Activated naive CD8-positive, alpha-beta T cell treated with anti-CD3 and anti-CD28 coated beads for 36 hours (primary cell): Measurements from ENCODE around the gene IRAK3. TPM values are rescaled to one million over a fixed set of nuclear protein-coding genes. Genes with fewer than 3 reads are reported as not detected.
A peak's percentile ranks its signal among the peaks of the same experiment; 100 is the strongest.

Experiments
- DNase-seq: peaks from one replicate; pipeline ENCODE4 v3.0.0; 2021
- H3K27ac Mint-ChIP-seq: one replicate; pipeline ENCODE4 v1.8.0; 2022; ENCODE audit warnings: mild to moderate bottlenecking, moderate library complexity, mixed read lengths
- H3K27me3 Mint-ChIP-seq: one replicate; pipeline ENCODE4 v1.8.0; 2022; ENCODE audit warnings: mild to moderate bottlenecking, mixed read lengths
- H3K36me3 Mint-ChIP-seq: one replicate; pipeline ENCODE4 v1.8.0; 2021; ENCODE audit warnings: mild to moderate bottlenecking, mixed read lengths
- H3K4me1 Mint-ChIP-seq: one replicate; pipeline ENCODE4 v1.8.0; 2021; ENCODE audit warnings: mixed read lengths
- H3K4me3 Mint-ChIP-seq: one replicate; pipeline ENCODE4 v1.8.0; 2022; ENCODE audit warnings: mild to moderate bottlenecking, moderate library complexity, mixed read lengths
- H3K9me3 Mint-ChIP-seq: one replicate; pipeline ENCODE4 v1.8.0; 2022; ENCODE audit warnings: mixed read lengths
- total RNA-seq, 2 experiments: library from RNA; stranded (reverse); gene quantifications; one replicate each; pipeline ENCODE4 v1.2.3, GENCODE V29; 2021

Gene IRAK3, protein sequence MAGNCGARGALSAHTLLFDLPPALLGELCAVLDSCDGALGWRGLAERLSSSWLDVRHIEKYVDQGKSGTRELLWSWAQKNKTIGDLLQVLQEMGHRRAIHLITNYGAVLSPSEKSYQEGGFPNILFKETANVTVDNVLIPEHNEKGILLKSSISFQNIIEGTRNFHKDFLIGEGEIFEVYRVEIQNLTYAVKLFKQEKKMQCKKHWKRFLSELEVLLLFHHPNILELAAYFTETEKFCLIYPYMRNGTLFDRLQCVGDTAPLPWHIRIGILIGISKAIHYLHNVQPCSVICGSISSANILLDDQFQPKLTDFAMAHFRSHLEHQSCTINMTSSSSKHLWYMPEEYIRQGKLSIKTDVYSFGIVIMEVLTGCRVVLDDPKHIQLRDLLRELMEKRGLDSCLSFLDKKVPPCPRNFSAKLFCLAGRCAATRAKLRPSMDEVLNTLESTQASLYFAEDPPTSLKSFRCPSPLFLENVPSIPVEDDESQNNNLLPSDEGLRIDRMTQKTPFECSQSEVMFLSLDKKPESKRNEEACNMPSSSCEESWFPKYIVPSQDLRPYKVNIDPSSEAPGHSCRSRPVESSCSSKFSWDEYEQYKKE
- under 1 TPM; 0.30 to 0.33 TPM for total RNA-seq

DNA sequence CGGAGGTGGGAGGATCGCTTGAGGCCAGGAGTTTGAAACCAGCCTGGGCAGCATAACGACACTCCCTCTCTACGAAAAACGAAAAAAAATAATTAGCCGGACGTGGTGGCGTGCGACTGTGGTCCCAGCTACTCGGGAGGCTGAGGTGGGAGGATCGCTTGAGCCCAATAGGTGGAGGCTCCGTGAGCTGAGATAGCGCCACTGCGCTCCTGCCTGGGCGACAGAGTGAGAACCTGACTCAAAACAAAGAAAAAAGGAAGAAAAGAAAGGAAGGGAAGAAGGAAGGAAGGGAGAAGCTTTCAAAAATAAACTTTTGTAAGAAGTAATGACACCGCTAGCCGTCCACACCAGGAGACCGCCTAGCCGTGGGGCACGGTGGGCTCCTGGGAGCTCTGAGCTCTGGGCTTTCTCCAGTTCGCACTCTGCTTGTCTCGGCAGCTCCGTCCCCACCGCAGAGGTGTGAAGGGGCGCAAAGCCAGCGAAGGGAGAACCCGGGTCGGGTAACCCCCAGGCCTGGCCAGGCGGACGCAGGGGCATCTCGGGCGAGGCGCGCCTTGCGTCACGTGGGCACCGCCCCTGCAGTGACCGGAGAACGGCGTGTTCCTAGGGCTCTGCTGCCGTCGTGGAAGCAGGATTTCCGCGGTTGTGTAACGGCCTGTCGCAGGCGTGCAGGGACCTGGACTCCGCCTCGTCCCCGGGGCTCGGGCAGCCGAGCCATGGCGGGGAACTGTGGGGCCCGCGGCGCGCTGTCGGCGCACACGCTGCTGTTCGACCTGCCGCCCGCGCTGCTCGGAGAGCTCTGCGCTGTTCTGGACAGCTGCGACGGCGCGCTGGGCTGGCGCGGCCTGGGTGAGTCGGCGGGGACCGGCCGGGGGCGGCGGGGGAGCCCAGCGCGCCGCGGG is at the start of gene IRAK3:
Gene IRAK3 (plus strand): TSS at position 631 of the 902 bp plus-strand sequence. CDS start 86 bp downstream, at position 717.
- Mint-ChIP-seq H3K4me1 (peaks cover 2% of the 10 kb centered on the region), H3K36me3 (no peaks in the 10 kb centered on the region)

DNA sequence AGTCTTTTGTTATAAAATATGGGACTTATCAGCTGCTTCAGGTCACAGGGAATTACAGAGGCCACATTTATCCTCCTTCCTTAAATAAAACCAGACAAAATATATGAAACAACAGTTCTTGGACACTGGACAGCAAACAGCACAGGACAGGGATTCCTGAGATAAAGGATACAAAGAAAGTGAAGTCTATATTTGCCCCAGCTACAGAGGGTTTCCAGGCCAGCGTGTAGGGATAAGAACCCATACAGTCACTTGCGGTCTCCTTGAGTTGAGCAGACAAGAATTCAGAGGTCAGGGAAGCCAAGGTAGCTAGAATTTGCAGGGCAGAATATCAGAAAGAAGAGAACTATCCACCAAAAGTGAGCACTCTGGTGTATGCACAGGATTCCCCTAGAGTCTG is 49.7 kb upstream of the IRAK3 start:
- Mint-ChIP-seq H3K36me3 (peaks cover 53% of the 10 kb centered on the region), H3K4me3 (no peak overlapping the region), H3K4me1 (no peaks in the 10 kb centered on the region), H3K9me3 (peaks cover 11% of the 10 kb centered on the region), H3K27me3 (no peaks in the 10 kb centered on the region), H3K27ac (no peak overlapping the region)
- no peak for DNase-seq

More for the DNA sequence above, at the start of gene IRAK3:
- peak within 1 kb of the TSS; percentile 40 for H3K4me3 Mint-ChIP-seq
- H3K9me3 Mint-ChIP-seq: peaks cover 5% of the 10 kb centered on the region
- DNase-seq: peak; percentile 36
- H3K27me3 Mint-ChIP-seq: peaks cover 78% of the 10 kb centered on the region
- H3K27ac Mint-ChIP-seq: no peak within 1 kb of the TSS

DNA sequence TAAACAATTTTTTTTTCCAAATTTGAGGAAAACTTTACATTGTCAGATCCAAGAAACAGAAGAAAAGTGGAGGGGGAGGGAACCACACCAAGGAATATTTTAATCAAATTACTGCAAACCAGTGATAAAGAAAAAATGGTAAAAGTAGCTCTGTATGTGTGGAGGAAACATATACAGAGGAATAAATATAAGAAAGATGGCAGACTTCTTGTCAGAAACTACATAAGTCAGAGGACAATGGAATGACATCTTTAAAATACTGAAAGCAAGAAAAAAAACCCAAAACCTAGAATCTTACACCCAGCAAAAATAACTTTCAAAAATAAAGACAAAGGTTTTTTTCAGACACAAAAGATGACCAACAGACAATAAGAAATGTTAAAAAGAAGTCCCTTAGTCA is 48.3 kb upstream of the IRAK3 start:
- no peaks in the 10 kb centered on the region for H3K27me3 Mint-ChIP-seq
- no peak for DNase-seq
- H3K9me3 Mint-ChIP-seq: peaks cover 11% of the 10 kb centered on the region
- H3K36me3 Mint-ChIP-seq: peaks cover 59% of the 10 kb centered on the region
- H3K27ac Mint-ChIP-seq: no peak overlapping the region
- peaks cover 9% of the 10 kb centered on the region for H3K4me1 Mint-ChIP-seq
- H3K4me3 Mint-ChIP-seq: no peak overlapping the region

DNA sequence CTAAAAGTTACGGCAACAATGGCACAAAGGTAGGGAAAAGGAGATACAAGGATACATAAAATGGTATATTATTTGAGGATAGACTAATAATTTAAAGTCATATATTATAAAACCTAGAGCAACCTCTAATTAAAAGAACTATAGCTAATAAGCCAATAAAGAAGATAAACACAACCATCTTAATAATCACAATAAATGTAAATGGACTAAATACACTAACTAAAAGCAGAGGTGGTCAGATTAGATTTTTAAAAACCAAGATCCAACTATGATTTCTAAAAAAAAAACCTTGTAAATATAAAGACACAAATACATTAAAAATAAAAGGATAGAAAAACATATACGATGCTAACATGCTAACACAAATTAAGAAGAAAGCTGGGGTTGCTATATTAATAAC is 47.7 kb upstream of the IRAK3 start:
- no peak overlapping the region for H3K4me3 Mint-ChIP-seq
- peaks cover 11% of the 10 kb centered on the region for H3K4me1 Mint-ChIP-seq
- H3K36me3 Mint-ChIP-seq: peaks cover 56% of the 10 kb centered on the region

DNA sequence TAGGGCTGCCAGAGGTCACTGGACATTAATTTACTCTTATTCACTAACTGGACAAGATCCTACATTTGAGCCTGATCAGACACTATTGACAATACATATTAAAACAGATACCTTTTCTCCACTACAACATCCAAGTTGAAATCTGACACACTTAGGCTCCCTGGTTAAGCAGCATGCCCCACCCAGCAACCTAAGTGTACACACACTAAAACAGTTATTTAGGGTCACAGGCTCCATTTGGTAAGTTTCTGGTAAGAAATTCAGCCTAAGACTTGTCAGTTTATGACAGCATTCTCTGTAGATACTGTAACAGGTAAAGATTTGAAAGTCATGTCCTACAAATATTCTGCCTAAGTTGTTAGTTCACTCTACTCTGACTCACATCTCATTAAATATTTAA is 46.2 kb upstream of the IRAK3 start:
- Mint-ChIP-seq H3K4me1 (peaks cover 11% of the 10 kb centered on the region), H3K27ac (no peak overlapping the region), H3K4me3 (no peak overlapping the region), H3K9me3 (peaks cover 11% of the 10 kb centered on the region), H3K36me3 (peaks cover 53% of the 10 kb centered on the region), H3K27me3 (no peaks in the 10 kb centered on the region)
- DNase-seq: no peak

More for the DNA sequence above, 47.7 kb upstream of the IRAK3 start:
- Mint-ChIP-seq H3K27ac (no peak overlapping the region), H3K9me3 (peaks cover 11% of the 10 kb centered on the region), H3K27me3 (no peaks in the 10 kb centered on the region)
- no peak for DNase-seq

GRCh38 chr12:66143868-66144267 is 45.1 kb upstream of the IRAK3 start:
- Mint-ChIP-seq H3K36me3 (peaks cover 60% of the 10 kb centered on the region), H3K4me1 (peaks cover 11% of the 10 kb centered on the region), H3K27ac (no peak overlapping the region), H3K27me3 (no peaks in the 10 kb centered on the region), H3K9me3 (peaks cover 11% of the 10 kb centered on the region), H3K4me3 (no peak overlapping the region)
- DNase-seq: no peak

DNA sequence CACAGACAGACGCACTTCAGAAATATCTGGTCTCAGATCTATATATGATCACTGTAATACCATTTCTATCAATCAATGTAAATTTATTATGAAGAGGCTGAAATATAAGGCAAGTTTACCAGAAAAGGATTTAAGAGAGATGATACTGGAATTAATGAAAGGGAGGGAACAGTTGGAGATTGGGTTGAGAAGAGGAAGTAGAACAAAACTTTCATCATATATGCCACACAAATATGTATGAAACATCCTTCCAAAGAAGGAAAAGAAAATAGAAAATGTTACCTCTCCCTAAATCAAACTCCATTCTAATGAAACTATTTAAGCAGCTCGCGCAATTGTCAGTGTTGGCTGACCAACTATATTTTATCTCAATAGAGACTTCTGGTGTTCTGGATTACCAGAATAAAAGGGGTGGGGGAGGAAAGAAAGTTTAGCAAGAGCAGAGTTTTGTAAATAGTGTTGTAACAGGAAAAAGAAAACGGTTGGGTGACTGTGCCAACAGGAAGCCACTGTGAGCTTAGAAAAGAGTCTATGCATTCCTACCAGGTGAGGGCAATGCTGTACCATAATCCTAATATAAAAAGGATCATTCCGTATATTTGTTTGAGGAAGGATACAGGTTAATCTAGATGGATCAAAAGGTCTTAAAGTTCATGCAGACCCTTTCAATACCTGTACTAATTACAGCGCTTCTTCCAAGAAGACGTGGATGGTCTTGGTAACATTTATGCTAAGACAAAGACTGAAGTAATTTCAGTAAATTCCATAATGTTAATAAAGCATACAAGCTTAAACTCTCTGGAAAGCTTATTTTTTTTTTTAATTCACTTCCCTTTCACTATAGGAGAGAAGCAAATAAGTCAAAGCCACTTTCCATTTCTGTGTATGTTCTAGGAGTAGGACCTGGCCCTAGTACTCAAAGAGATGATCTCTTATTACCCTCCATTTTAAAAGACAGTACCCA is 43.9 kb upstream of the IRAK3 start:
- H3K9me3 Mint-ChIP-seq: peaks cover 9% of the 10 kb centered on the region
- H3K27me3 Mint-ChIP-seq: no peaks in the 10 kb centered on the region
- peaks cover 54% of the 10 kb centered on the region for H3K36me3 Mint-ChIP-seq
- no peak overlapping the region for H3K4me3 Mint-ChIP-seq
- peaks cover 11% of the 10 kb centered on the region for H3K4me1 Mint-ChIP-seq
- H3K27ac Mint-ChIP-seq: peak overlapping the region; percentile 74
- DNase-seq: no peak

DNA sequence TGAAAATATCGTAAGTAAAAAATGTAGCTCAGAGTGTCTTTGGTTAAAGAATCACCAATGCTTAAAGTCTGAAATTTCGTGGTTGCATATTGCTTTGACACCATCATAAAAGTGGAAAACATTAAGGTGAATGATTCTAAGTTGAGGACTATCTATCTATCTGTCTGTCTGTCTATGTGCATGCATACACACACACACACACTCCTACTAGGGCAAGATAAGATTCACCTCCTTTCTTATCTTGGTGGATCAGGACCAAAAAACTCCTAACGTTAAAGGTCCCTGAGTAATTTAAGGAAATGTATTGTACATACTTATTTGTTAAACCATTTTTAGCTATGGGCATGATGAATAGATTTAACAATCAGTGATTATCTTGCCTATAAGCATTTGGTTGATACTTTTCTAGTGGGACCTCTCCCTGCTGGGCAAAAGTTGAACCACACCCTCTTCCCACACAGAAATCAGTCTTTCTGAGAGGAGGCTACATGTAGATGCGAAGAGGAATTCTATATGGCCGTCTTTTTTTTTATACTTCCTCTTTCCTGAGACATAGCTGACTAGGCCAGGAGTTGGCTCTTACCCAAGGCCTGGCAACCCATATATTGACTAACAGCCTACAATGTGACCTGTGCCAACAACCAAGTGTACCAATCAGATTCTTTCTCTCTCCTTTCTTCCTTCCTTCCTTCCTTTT is 39.2 kb upstream of the IRAK3 start:
- peaks cover 22% of the 10 kb centered on the region for H3K36me3 Mint-ChIP-seq
- DNase-seq: no peak
- H3K4me1 Mint-ChIP-seq: peaks cover 22% of the 10 kb centered on the region
- H3K27me3 Mint-ChIP-seq: no peaks in the 10 kb centered on the region
- H3K4me3 Mint-ChIP-seq: no peak overlapping the region
- no peaks in the 10 kb centered on the region for H3K9me3 Mint-ChIP-seq
- H3K27ac Mint-ChIP-seq: no peak overlapping the region

- no peak overlapping the region for H3K27ac Mint-ChIP-seq
- H3K4me1 Mint-ChIP-seq: peaks cover 22% of the 10 kb centered on the region
- no peaks in the 10 kb centered on the region for H3K9me3 Mint-ChIP-seq
Observed at GRCh38 chr12:66152732-66153131, 36.3 kb upstream of the IRAK3 start.

DNA sequence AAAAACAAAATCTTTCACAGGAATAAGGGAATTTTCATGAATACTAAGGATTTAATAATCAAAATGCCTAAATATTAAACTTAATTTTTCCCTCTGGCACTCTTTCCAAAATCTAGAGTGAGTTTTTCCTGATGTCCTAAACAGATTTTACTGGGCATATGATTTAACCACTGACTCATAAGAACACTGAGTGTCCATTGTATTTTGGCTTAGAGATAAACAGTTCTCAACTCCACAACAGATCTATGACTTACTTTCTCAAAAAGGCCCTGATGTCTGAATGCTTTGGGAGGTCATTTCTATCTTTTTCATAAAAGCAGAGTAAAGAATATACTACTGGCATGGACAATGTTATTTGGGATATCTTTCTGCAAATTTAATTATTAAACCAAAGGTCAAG is 34.2 kb upstream of the IRAK3 start:
- H3K36me3 Mint-ChIP-seq: peaks cover 38% of the 10 kb centered on the region
- no peaks in the 10 kb centered on the region for H3K27me3 Mint-ChIP-seq
- H3K9me3 Mint-ChIP-seq: no peaks in the 10 kb centered on the region
- H3K4me3 Mint-ChIP-seq: no peak overlapping the region
- H3K27ac Mint-ChIP-seq: no peak overlapping the region
- DNase-seq: no peak
- peaks cover 26% of the 10 kb centered on the region for H3K4me1 Mint-ChIP-seq

More at GRCh38 chr12:66152732-66153131, 36.3 kb upstream of the IRAK3 start:
- DNase-seq: no peak
- no peaks in the 10 kb centered on the region for H3K27me3 Mint-ChIP-seq
- H3K36me3 Mint-ChIP-seq: peaks cover 33% of the 10 kb centered on the region
- H3K4me3 Mint-ChIP-seq: no peak overlapping the region

DNA sequence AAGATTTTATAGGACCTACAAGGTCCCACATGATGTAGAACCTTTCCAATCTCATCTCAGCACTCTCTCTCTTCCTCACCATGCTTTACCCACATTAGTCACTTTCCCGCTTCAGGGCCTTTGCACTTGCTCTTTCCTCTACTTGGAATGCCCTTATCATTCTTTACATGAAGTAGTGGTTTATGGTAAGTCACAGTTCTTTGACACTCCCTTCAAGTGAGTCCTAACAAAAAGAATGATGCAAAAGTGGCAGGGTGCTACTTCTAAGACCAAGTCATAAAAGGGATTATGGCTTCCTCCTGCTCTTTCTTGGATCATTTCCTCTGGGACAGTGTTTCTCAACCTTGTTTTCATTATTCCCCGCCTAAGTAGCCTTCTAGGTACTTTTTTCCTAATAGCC is 32.4 kb upstream of the IRAK3 start:
- Mint-ChIP-seq H3K9me3 (peaks cover 1% of the 10 kb centered on the region), H3K4me1 (peaks cover 26% of the 10 kb centered on the region), H3K27ac (peak overlapping the region; percentile 18), H3K27me3 (no peaks in the 10 kb centered on the region), H3K36me3 (peaks cover 43% of the 10 kb centered on the region), H3K4me3 (no peak overlapping the region)
- DNase-seq: no peak

DNA sequence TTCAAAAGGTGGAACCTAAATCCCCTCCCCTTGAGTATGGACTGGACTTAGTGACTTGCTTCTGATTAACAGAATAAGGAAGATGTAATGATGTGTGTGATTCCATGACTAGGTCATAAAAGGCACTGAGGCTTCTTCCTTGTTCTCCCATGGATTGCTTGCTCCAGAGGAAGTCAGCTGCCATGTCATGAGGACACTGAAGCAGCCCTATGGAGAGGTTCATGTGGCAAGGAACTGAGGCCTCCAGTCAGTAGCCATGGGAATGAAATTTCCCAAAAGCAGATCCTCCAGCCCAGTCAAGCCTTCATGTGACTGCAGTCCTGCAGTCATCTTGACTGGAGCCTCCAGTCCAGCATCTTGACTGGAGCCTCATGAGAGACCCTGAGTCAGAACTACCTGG is 29.9 kb upstream of the IRAK3 start:
- DNase-seq: no peak
- Mint-ChIP-seq H3K27ac (no peak overlapping the region), H3K27me3 (no peaks in the 10 kb centered on the region), H3K36me3 (peaks cover 64% of the 10 kb centered on the region), H3K9me3 (peaks cover 8% of the 10 kb centered on the region), H3K4me1 (peaks cover 31% of the 10 kb centered on the region), H3K4me3 (no peak overlapping the region)

DNA sequence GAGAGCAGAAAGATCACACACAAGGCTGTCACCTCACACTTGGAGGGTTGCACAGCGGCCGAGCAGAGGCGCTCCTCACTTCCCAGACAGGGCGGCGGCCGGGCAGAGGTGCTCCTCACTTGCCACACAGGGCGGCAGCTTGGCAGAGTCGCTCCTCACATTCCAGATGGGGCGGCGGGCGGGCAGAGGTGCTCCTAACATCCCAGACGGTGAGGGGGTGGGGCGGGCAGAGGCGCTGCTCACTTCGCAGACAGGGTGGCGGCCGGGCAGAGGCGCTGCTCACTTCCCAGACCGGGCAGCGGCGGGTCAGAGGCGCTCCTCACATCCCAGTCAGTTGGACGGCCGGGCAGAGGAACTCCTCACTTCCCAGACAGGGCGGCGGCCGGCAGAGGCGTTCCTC is 28.3 kb upstream of the IRAK3 start:
- Mint-ChIP-seq H3K4me1 (peaks cover 32% of the 10 kb centered on the region), H3K36me3 (peaks cover 77% of the 10 kb centered on the region)

DNA sequence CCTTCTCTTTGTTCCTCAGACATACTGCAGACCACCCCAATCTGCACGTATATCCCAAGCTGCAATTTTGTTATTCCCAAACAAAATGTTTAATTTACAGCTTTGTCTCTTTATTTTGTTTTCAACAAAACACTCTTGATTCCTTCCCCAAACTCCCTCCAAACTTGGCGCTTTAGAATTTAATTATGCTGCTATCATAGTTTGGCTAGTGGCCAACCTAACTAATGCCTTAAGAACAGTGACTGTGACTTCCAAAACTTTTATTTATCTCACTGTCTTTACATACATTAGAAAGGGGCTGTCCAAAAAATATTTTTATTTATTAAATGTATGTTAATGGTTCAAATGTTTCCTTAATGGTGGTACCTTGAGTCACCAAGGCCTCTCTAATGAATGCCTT is 26.3 kb upstream of the IRAK3 start:
- Mint-ChIP-seq H3K27ac (no peak overlapping the region), H3K27me3 (no peaks in the 10 kb centered on the region), H3K36me3 (peaks cover 87% of the 10 kb centered on the region), H3K9me3 (peaks cover 28% of the 10 kb centered on the region), H3K4me1 (peaks cover 34% of the 10 kb centered on the region), H3K4me3 (no peak overlapping the region)
- DNase-seq: no peak

More for the DNA sequence above, 28.3 kb upstream of the IRAK3 start:
- peaks cover 21% of the 10 kb centered on the region for H3K9me3 Mint-ChIP-seq
- H3K27me3 Mint-ChIP-seq: no peaks in the 10 kb centered on the region
- H3K4me3 Mint-ChIP-seq: no peak overlapping the region
- H3K27ac Mint-ChIP-seq: no peak overlapping the region
- DNase-seq: no peak
